Hepatic stellate cell (primary cell): ENCODE results near the gene NFATC3.

ENCODE experiments used
- DNase-seq: peaks from one replicate; pipeline ENCODE4 v3.0.0; 2011; ENCODE audit warnings: low spot score

Gene NFATC3

DNA sequence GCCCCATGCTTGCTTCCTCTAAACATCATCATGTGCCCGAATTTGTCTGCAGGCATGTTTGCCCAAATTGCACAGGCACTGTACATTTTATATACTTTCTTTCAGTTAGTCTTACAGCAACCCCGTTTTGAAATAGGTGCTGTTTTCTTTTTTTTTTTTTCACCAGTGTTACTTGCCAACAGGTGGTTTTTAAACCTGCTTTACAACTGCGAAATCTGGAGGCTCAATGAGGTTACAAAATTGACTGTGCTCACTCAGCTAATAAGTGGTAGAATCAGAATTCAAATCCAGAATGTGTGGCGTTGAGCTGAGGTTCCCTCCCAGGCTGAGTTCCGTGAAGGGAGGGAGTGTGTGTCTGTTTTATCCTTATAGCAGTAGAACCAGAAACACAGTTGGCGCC, 165.8 kb downstream of the NFATC3 start:
- no peak for DNase-seq

DNA sequence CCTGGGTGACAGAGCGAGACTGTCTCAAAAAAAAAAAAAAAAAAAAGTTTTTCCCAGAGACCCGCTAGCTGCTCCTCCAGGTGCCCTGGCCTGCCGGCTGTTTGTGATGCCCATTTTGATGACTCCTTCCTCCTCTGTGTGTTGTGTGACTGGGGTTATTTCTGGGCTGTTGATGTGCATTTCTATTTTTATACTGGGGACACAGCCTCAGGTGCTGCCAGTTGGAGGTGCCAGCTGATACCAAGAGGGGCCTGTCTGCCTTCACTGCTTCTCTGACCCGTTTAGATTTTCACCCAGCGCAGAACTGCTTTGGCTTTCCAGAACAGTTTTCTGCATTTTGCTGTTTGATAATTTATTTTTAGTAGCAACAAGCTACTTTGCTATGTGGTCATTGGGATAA, 166.7 kb downstream of the NFATC3 start:
- DNase-seq, result no peak

DNA sequence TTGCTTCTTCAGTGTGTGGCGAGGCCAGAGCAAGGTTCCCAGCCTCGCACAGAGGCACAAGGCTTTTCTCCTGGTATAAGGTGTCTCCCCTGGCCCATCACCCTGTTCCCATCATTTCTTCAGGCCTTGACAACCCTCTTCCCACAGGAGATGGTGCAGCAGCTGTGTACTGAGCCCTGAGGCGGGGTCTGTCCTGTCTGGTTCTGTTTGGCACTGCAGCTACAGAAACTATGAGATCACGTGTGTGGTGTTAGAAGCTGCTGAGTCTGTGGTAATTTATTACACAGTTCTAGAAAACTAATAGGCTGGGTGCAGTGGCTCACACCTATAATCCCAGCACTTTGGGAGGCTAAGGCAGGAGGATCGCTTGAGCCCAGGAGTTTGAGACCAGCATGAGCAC, 167.2 kb downstream of the NFATC3 start:
- no peak for DNase-seq

DNA sequence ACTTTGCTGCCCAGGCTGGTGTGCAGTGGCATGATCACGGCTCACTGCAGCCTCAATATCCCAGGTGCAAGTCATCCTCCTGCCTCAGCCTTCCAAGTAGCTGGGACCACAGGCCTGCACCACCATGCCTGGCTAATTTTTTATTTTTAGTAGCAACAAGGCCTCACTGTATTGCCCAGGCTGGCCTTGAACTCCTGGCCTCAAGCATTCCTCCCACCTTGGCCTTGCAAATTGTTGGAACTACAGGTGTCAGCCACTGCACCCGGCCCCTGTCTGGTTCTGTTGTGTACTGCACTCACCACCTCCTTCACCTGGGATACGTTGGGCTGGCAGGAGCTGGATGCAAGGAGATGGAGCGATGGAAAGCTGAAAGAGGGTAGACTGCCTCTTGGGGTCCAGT, 168.6 kb downstream of the NFATC3 start:
- no peak for DNase-seq

DNA sequence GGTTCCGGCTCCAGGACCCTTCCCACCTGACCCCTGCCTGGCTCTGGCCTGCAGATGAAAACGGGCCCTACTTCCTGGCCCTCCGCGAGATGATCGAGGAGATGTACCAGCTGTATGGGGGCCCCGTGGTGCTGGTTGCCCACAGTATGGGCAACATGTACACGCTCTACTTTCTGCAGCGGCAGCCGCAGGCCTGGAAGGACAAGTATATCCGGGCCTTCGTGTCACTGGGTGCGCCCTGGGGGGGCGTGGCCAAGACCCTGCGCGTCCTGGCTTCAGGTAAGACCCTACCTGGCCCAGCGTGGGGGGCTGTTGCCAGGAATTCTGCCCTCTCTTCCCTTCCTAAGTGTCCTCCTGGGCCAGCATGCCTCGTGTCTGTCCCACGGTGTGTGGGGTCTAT, 170.5 kb downstream of the NFATC3 start:
- no peak for DNase-seq

DNA sequence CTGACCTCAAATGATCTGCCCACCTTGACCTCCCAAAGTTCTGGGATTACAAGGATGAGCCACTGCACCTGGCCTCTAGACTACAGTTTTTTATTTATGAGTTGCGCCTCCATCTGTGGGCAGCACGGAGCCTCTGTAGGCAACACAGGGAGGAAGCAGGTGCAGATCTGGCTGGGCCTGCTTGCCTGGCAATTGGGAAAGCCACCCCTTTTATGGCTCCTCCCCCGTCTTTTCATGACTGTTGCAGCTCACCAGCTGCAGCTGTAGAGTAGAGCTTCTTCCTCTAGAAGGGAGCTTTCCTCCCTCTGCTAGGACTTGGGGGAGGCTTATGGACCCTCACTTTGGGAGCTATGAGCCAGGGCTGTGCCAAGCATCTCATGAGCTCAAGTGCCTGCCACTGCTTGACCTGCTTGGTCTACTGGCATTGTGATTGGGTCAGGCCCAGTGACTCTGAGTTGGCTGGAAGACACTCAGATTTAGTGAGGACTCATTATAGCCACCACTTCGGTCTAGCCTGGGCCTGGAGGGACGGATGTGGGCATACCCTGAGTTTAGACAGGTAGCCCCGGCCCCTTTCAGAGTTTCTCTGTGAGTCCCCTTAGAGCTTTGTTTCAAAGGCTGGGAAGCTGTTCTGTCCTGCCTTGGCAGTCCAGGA, 172.2 kb downstream of the NFATC3 start:
- DNase-seq, result no peak

DNA sequence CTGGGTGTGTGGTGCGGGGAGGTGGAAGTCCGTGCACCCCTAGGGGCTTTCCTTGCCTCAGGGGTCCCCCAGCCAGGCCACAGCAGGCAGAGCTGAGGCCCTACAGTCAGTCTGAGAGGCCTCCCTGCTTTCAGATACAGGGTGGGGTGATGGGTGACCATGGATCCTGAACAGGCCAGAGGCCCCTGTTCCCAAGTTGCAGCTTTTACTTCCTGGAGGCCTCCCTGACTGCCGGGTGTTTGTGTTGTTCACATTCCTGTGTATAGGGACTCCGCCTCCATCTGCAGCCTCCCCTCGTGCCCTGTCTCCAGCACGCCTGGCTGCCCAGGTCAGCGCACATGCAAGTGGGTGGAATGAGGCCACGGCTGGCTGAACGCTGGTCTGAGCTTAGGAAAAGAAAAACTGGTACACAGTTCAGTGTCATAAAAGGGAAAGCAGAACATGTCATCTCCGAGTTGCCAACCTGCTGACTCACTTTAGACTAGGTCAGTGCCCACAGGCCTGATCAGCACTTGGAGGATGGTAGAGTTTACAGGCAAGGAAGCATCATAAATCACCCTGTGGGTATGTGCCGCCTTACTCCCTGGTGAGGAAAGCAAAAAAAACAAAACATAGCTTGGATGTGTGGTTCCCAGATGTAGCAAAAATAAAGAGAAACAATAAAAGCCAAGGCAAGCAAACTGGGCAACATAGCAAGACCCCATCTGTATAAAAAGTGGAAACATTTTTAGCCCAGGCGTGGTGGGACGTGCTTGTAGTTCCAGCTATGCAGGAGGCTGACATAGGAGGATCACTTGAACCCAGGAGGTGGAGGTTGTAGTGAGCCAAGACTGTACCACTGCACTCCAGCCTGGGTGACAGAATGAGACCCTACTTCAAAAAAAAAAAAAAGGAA, 173.0 kb downstream of the NFATC3 start:
- DNase-seq, result no peak

DNA sequence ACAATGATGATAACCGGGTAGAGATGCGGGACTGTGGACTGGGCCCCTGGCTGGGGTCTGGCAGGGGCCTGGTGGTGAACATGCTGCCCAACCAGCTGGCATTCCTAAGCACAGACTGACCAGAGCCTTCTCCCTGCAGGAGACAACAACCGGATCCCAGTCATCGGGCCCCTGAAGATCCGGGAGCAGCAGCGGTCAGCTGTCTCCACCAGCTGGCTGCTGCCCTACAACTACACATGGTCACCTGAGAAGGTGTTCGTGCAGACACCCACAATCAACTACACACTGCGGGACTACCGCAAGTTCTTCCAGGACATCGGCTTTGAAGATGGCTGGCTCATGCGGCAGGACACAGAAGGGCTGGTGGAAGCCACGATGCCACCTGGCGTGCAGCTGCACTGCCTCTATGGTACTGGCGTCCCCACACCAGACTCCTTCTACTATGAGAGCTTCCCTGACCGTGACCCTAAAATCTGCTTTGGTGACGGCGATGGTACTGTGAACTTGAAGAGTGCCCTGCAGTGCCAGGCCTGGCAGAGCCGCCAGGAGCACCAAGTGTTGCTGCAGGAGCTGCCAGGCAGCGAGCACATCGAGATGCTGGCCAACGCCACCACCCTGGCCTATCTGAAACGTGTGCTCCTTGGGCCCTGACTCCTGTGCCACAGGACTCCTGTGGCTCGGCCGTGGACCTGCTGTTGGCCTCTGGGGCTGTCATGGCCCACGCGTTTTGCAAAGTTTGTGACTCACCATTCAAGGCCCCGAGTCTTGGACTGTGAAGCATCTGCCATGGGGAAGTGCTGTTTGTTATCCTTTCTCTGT, 174.0 kb downstream of the NFATC3 start:
- DNase-seq, result no peak

DNA sequence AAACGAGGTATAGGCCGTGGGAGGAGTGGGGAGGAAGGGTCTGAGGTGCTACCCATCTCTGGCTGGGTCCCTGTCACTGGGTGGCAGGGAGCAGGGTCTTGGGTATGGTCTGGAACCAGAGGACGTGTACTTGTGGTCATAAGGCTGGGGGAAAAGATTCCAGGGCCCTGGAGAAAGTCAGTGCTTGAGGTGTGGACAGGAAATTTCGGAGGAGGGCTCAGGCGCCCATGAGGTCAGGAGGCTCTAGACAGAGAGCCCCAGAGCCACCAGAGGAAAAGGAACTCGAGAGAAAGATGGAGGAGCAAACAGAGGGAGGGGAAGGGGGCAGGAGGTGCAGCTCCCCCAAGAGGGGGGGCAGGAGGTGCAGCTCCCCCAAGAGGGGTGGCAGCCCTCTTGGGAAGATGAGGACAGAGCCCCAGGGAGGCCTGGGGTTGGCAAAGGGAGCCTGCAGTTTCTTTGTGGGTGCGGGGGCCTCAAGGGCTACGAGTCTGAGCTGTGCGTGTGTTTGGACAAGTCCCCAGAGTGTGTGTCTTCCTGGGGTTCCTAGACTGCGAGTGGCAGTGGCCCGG, 178.5 kb downstream of the NFATC3 start:
- no peak for DNase-seq

DNA sequence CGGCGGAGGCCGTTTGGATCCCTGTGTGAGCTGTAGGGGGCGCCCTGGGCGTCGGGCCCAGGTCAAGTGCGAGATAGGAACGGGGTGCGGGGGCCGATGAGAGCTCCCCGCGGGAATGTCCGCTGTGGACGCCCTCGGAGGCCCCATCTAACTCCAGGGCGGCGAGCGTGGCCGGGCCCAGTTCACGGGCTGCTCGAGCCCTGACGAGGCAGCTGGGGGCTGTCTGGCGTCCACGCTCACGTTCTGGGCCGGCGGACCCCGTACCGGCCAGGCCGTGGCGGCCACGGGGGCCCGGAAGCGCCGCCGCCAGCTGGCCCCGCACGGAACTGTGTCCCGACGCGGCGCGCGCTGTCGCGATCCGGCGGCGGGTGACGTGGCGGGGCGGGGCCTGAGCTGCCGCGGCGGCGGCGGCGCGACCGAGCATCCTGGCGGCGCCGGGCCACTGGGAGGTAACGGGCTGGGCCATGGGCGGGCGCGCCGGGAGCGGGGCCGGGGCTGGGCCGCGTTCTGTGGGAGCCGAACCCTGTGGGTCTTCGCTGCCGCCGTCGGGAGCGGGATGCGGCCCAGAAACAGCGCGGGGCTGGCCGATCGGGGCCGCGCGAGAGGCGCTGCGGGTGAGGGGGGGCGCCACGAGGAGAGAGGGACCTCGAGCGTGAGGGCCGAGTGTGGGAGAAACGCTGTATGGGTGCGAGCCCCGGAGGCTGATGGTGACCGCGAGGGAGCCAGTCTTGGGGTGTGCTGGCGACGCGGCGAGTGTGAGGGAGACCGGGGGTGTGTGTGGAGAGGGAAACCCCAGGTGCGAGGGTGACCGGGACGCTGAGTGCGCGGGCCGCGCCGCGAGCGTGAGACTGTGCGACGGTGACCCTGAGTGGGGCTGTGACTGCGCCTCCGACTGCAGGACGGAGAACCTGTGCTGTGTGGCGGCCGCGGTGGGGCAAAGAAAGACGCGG, 179.2 kb downstream of the NFATC3 start, which contains the start of gene SLC7A6:
TSS of gene SLC7A6 (plus strand) at position 399 of the 950 bp plus-strand sequence. CDS start 10,201 bp downstream, outside the sequence.
- peak; percentile 93 for DNase-seq

DNA sequence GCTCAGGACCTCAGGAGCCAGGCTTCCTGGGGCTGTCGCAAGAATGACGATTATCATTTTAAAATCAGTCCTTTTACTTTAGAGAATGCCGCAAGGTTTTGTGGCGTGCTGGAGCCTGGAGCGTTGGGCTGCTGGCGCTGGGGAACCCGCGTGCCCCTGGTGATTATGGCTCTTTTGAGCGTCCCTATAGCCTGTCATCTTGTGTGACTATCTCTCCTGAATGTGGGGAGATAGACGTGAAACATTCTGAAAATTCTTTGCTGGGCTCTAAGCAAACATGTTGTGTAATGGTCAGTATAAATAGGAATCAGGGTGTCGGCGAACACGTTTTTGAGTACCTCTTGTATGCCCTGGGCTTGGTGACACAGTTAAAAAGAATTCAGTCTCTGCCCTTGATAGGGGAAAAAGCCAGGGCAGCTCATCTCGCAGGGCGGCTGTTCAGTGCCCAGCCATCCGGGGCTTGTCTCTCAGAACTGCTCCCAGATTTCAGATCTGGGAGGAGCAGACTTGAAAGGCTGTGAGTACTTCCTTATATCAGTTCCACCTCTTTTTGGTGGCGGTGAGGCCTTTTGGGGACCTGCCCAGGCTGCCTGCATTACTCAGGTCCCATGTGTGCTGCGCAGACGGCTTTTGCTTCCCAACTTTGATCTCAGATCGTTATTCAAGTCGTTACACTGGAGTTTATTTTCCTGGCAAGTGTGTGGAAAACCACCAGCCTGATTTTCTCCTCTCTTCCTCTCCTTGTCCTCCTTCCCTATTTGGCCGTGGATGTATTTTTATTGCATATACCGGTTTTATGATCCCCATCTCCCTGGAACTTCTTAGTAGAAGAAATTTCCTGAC, 180.1 kb downstream of the NFATC3 start:
- DNase-seq, result peak; percentile 84

DNA sequence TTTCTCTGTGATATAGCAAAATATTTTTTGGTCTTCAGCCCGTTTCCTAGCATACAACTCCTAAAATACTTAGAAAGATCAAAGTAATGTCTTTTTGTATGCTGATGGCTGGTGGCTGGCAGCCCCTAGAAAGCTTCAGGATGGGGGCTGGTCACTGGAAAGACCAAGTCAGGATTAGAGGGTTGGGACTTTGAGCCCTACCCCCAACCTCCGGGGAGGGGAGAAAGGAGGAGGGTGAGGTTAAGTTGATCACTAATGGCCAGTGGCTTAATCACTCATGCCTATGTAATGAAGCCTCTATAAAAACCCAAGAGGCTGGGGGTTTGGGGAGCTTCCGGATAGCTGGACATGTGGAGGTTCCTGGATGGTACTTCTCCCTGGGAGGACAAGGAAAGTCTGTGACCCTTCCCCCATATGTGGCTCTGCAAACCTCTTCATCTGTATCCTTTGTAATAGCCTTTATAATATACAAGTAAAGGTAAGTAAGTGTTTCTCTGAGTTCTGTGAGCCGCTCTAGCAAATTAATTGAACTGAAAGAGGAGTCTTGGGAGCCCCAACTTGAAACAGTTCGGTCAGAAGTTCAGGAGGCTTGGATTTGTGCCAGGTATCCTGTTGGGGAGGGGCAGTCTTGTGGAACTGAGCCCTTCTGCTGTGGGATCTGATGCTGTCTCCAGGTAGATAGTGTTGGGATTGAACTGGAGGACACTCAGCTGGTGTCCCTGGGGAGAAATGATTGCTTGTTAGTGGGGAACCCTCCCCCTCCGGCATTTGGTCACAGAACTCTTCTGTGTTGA, 182.6 kb downstream of the NFATC3 start:
- DNase-seq, result no peak

DNA sequence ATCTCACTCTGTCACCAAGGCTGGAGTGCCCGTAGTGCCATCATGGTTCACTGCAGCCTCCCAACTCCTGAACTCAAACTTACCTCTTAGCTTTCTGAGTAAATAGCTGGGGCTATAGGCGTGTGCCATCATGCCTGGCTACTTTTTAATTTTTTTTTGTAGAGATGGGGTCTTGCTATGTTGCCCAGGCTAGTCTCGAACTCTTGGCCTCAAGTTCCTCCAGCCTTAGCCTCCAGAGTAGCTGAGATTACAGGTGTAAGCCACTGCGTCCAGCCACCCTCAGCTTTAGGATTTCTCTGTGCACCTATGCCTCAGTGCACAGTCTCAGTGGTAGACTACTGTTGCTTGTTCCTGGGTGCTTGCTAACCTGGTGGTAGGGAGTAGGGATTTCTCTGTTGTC, 184.6 kb downstream of the NFATC3 start:
- no peak for DNase-seq

DNA sequence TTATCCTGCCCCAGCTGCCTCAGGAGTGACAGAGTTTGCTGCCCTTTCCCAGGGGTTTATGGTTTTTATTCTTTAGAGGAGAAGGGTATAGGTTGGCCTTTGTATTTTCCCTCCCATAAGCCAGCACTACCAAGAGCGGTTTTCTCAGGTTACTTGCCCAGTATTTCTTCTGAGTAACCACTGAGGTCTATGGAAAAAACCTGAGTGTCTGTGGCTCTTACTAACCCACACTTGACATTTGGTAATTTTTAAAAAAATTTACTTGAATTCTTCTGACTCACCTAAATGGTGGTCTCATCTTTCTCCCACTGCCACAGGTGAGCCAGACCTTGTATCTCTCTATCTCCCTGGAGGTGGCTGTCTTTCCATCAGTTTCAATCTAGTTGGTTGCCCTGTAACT, 185.2 kb downstream of the NFATC3 start:
- DNase-seq, result no peak

DNA sequence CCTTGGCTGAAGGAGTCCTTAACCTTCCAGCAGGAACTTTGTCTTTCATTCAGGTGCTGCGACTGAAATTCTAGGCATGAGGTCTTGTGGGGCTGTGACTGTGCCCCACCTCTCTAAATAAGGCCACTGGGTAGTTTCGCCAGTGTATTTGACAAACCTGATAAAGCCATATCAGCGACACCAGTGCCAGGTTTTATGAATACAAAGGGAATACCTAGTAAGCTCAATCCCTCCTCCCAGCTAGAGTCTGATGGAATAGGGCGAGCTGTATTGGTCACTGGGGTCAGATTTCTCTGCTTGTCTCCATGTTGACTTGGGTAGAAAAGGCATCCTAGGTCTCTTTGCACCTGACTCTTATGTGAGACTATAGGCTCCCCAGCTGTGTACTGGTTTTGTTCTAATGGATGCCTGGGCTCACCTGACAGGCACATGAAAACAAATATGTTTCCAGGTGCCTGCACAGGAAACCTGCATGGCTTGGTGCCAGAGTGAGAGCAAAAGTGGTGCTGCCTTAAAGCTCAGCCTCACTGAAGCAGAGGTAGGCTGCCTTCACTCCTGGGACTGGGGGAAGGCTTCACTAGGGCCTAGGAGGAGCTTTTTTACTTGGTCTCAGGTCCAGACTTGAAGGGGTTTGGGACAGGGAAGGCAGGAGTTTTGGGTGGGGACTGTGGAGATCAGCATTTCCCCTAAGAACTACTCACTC, 187.5 kb downstream of the NFATC3 start:
- DNase-seq, result no peak

DNA sequence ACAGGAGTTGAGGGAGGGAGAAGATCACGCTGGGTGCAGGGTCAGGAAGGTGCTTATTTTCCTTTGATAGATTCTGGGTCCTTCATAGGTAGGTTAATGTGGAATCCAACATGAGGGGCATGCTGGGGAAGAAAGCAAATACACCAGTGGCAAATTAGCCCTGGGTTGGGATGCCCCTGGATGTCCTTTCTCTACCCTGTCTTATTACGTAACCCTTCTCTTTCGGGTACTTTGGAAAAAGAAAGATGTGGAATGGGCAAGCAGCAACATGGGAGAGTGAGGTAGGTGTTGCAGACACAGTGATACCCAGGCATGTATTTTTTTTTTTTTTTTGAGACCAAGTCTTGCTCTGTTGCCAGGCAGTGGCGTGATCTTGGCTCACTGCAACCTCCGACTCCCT, 188.3 kb downstream of the NFATC3 start:
- no peak for DNase-seq

DNA sequence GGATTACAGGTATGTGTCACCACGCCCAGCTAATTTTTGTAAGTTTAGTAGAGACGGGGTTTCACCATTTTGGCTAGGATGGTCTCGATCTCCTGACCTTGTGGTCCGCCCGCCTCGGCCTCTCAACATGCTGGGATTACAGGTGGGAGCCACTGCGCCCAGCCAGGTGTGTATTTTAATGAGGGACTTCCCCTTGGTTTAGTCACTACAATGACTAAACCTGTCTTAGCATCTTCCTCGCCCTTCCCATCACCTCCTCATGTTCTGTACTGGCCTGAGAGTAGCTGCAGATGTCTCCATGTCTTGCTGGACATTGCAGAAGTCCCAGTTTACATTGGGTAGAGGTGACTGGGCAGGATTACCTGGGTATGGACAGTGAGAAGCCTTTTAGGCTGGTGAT, 188.7 kb downstream of the NFATC3 start:
- DNase-seq, result no peak

DNA sequence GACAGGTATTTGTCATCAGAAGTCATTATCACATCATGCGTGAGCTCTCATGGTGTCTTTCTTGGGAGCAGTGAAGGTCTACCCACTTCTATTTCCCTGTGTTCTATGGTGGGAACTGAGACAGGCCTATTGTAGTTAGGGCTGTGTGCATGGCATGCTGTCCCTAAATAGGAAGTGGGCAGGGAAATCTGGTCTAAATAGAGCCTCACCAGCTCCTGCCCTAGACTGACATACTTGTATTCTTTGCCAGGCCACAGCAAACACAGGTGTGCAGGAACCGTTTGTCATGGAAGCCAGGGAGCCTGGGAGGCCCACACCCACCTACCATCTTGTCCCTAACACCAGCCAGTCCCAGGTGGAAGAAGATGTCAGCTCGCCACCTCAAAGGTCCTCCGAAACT, 189.3 kb downstream of the NFATC3 start:
- no peak for DNase-seq
